HAP-1 (cell line): Measurements from ENCODE around the gene FOXB2.

Source experiments
- DNase-seq, 2 experiments: peaks; one replicate each; pipeline ENCODE4 v3.0.0-alpha.2; 2016 to 2020; ENCODE audit warnings: low spot score in 2 of 2
- H3K27me3 ChIP-seq: fragments of 250-450 bp; sonication (Bioruptor Pico); 2 replicates; pipeline ENCODE4 v1.5.1; 2020; ENCODE audit warnings: low read depth, mild to moderate bottlenecking, moderate library complexity
- H3K36me3 ChIP-seq: fragments of 250-450 bp; sonication (Bioruptor Pico); replicated peaks from 2 replicates; pipeline ENCODE4 v1.5.1; 2020; ENCODE audit warnings: mild to moderate bottlenecking
- H3K4me1 ChIP-seq: fragments of 250-450 bp; sonication (Bioruptor Pico); 2 replicates; pipeline ENCODE4 v1.5.1; 2020; ENCODE audit warnings: mild to moderate bottlenecking
- H3K4me3 ChIP-seq: fragments of 250-450 bp; sonication (Bioruptor Pico); 2 replicates; pipeline ENCODE4 v1.5.1; 2020; ENCODE audit warnings: mild to moderate bottlenecking, moderate library complexity
- H3K9me3 ChIP-seq: fragments of 250-450 bp; sonication (Bioruptor Pico); 2 replicates; pipeline ENCODE4 v1.5.1; 2020; ENCODE audit warnings: mild to moderate bottlenecking, moderate library complexity
- in situ Hi-C: fragments of 300-500 bp; cut with MboI; formaldehyde crosslinking; loops from 3 replicates; pipeline ENCODE4 v1.14.3; 2020; ENCODE audit warnings: low sequenced_read_pairs, inconsistent platforms, mixed read lengths

The FOXB2 gene

DNA sequence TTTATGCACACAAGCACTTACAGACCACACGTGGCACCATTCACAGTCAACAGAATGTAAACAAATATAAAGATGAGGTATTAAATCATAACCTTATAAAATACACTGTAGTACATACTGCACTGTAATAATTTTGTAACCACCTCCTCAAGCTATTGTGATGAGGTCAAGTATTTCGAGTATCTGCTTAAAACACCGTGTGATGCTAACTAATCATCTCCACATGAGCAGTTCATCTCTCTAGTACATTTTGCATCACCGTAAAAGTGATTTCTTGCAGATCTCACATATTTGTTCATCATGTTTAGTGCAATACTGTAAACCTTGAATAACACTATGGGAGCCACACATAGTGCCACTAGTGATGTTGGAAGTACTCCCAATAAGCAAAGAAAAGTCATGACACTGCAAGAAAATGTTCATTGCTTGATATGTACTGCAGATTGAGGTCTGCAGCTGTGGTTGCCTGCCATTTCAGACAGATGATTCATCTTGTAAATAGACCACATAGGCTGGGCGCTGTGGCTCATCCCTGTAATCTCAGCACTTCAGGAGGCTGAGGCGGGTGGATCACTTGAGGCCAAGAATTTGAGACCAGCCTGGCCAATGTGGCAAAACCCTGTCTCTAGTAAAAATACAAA, 44.3 kb downstream of the FOXB2 start:
- in situ Hi-C loops: no loop called here

GRCh38 chr9:77066388-77066787, 46.9 kb downstream of the FOXB2 start:
- no peaks in the 10 kb centered on the region for H3K4me1 ChIP-seq
- H3K9me3 ChIP-seq: no peaks in the 10 kb centered on the region
- no peak overlapping the region for H3K4me3 ChIP-seq
- H3K36me3 ChIP-seq: no peaks in the 10 kb centered on the region
- in situ Hi-C loops: no loop called here
- H3K27me3 ChIP-seq: no peaks in the 10 kb centered on the region; the same call in 1 of the 2 replicates
- no peak for DNase-seq

More for the DNA sequence above, 44.3 kb downstream of the FOXB2 start:
- H3K4me1 ChIP-seq: no peaks in the 10 kb centered on the region
- H3K36me3 ChIP-seq: no peaks in the 10 kb centered on the region
- DNase-seq: no peak
- peaks cover 3% of the 10 kb centered on the region for H3K27me3 ChIP-seq
- no peaks in the 10 kb centered on the region for H3K9me3 ChIP-seq
- H3K4me3 ChIP-seq: no peak overlapping the region
